ENCODE data around the gene MMP27.
A peak's percentile ranks its signal among the peaks of the same experiment; 100 is the strongest.

Gene MMP27

GRCh38 chr11:102685754-102686153 lies 19.8 kb downstream of the MMP27 start:
- H3K9me3 ChIP-seq (ENCODE audit: insufficient read depth, low read depth, low read length), result no peaks in the 10 kb centered on the region
- no peak overlapping the region for H3K4me3 ChIP-seq (ENCODE audit: low read length)
- H3K4me1 ChIP-seq (ENCODE audit: insufficient read depth, low read length), result peaks cover 17% of the 10 kb centered on the region
- 97% methylated on average over 2 of the region's 2 CpGs for WGBS
- H3K9ac ChIP-seq (ENCODE audit: low read depth, low read length), result no peak overlapping the region
- no peaks in the 10 kb centered on the region for H3K27me3 ChIP-seq (ENCODE audit: insufficient read depth, low read length)
- no peaks in the 10 kb centered on the region for H3K36me3 ChIP-seq (ENCODE audit: insufficient read depth, low read length)
- H3K27ac ChIP-seq (ENCODE audit: low read depth, low read length), result peak overlapping the region; percentile 23; the same call in 1 of the 2 replicates

GRCh38 chr11:102685338-102685737 lies 20.2 kb downstream of the MMP27 start:
- 73% methylated on average over 3 of the region's 3 CpGs for WGBS
- Histone ChIP-seq H3K4me1 (ENCODE audit: insufficient read depth, low read length) (peaks cover 17% of the 10 kb centered on the region), H3K9me3 (ENCODE audit: insufficient read depth, low read depth, low read length) (no peaks in the 10 kb centered on the region), H3K4me3 (ENCODE audit: low read length) (no peak overlapping the region), H3K9ac (ENCODE audit: low read depth, low read length) (no peak overlapping the region), H3K27me3 (ENCODE audit: insufficient read depth, low read length) (no peaks in the 10 kb centered on the region), H3K27ac (ENCODE audit: low read depth, low read length) (no peak overlapping the region), H3K36me3 (ENCODE audit: insufficient read depth, low read length) (no peaks in the 10 kb centered on the region)

GRCh38 chr11:102683277-102683676 lies 22.3 kb downstream of the MMP27 start:
- no peaks in the 10 kb centered on the region for H3K9me3 ChIP-seq (ENCODE audit: insufficient read depth, low read depth, low read length)
- peaks cover 17% of the 10 kb centered on the region for H3K4me1 ChIP-seq (ENCODE audit: insufficient read depth, low read length)
- no peaks in the 10 kb centered on the region for H3K27me3 ChIP-seq (ENCODE audit: insufficient read depth, low read length)
- WGBS, result 85% methylated on average over 3 of the region's 4 CpGs
- no peak overlapping the region for H3K9ac ChIP-seq (ENCODE audit: low read depth, low read length)
- no peaks in the 10 kb centered on the region for H3K36me3 ChIP-seq (ENCODE audit: insufficient read depth, low read length)
- H3K4me3 ChIP-seq (ENCODE audit: low read length), result no peak overlapping the region
- H3K27ac ChIP-seq (ENCODE audit: low read depth, low read length), result no peak overlapping the region

GRCh38 chr11:102680945-102681344 lies 24.6 kb downstream of the MMP27 start:
- H3K27ac ChIP-seq (ENCODE audit: low read depth, low read length), result no peak overlapping the region
- 82% methylated on average over 1 of the region's 1 CpG for WGBS
- no peak overlapping the region for H3K4me3 ChIP-seq (ENCODE audit: low read length)
- no peak overlapping the region for H3K9ac ChIP-seq (ENCODE audit: low read depth, low read length)
- no peaks in the 10 kb centered on the region for H3K9me3 ChIP-seq (ENCODE audit: insufficient read depth, low read depth, low read length)
- peaks cover 16% of the 10 kb centered on the region for H3K4me1 ChIP-seq (ENCODE audit: insufficient read depth, low read length)
- no peaks in the 10 kb centered on the region for H3K27me3 ChIP-seq (ENCODE audit: insufficient read depth, low read length)
- no peaks in the 10 kb centered on the region for H3K36me3 ChIP-seq (ENCODE audit: insufficient read depth, low read length)

- H3K4me1 ChIP-seq (ENCODE audit: insufficient read depth, low read length), result peaks cover 8% of the 10 kb centered on the region; the same call in 1 of the 2 replicates
- H3K9me3 ChIP-seq (ENCODE audit: insufficient read depth, low read depth, low read length), result no peaks in the 10 kb centered on the region
- H3K9ac ChIP-seq (ENCODE audit: low read depth, low read length), result no peak overlapping the region
- no peak overlapping the region for H3K27ac ChIP-seq (ENCODE audit: low read depth, low read length)
- WGBS, result 87% methylated on average over 2 of the region's 2 CpGs
- no peak overlapping the region for H3K4me3 ChIP-seq (ENCODE audit: low read length)
- H3K36me3 ChIP-seq (ENCODE audit: insufficient read depth, low read length), result no peaks in the 10 kb centered on the region
- no peaks in the 10 kb centered on the region for H3K27me3 ChIP-seq (ENCODE audit: insufficient read depth, low read length)
Observed at GRCh38 chr11:102678022-102678421, 27.5 kb downstream of the MMP27 start.

- Histone ChIP-seq H3K36me3 (ENCODE audit: insufficient read depth, low read length) (no peaks in the 10 kb centered on the region), H3K27me3 (ENCODE audit: insufficient read depth, low read length) (no peaks in the 10 kb centered on the region), H3K9ac (ENCODE audit: low read depth, low read length) (no peak overlapping the region), H3K4me3 (ENCODE audit: low read length) (no peak overlapping the region), H3K27ac (ENCODE audit: low read depth, low read length) (no peak overlapping the region), H3K9me3 (ENCODE audit: insufficient read depth, low read depth, low read length) (no peaks in the 10 kb centered on the region), H3K4me1 (ENCODE audit: insufficient read depth, low read length) (peaks cover 8% of the 10 kb centered on the region; the same call in 1 of the 2 replicates)
- WGBS, result 89% methylated on average over 2 of the region's 2 CpGs
Observed at GRCh38 chr11:102676084-102676483, 29.5 kb downstream of the MMP27 start.

- H3K27me3 ChIP-seq (ENCODE audit: insufficient read depth, low read length), result no peaks in the 10 kb centered on the region
- no peak overlapping the region for H3K9ac ChIP-seq (ENCODE audit: low read depth, low read length)
- no peak overlapping the region for H3K4me3 ChIP-seq (ENCODE audit: low read length)
- no peaks in the 10 kb centered on the region for H3K36me3 ChIP-seq (ENCODE audit: insufficient read depth, low read length)
- H3K9me3 ChIP-seq (ENCODE audit: insufficient read depth, low read depth, low read length), result no peaks in the 10 kb centered on the region
- 93% methylated on average over 3 of the region's 3 CpGs for WGBS
- H3K27ac ChIP-seq (ENCODE audit: low read depth, low read length), result no peak overlapping the region
- H3K4me1 ChIP-seq (ENCODE audit: insufficient read depth, low read length), result 0 out of 2 replicates have a peak, but pooled peaks cover 2% of the 10 kb centered on the region
Observed at GRCh38 chr11:102669664-102670063, 35.9 kb downstream of the MMP27 start.

GRCh38 chr11:102666331-102666957 lies 39.1 kb downstream of the MMP27 start:
- Histone ChIP-seq H3K4me1 (ENCODE audit: insufficient read depth, low read length) (0 out of 2 replicates have a peak, but pooled peaks cover 2% of the 10 kb centered on the region), H3K36me3 (ENCODE audit: insufficient read depth, low read length) (no peaks in the 10 kb centered on the region), H3K27me3 (ENCODE audit: insufficient read depth, low read length) (no peaks in the 10 kb centered on the region), H3K27ac (ENCODE audit: low read depth, low read length) (no peak overlapping the region), H3K9me3 (ENCODE audit: insufficient read depth, low read depth, low read length) (no peaks in the 10 kb centered on the region), H3K4me3 (ENCODE audit: low read length) (no peak overlapping the region), H3K9ac (ENCODE audit: low read depth, low read length) (no peak overlapping the region)
- WGBS, result 20% methylated on average over 4 of the region's 4 CpGs

GRCh38 chr11:102664001-102664752 lies 41.4 kb downstream of the MMP27 start:
- H3K4me1 ChIP-seq (ENCODE audit: insufficient read depth, low read length), result 0 out of 2 replicates have a peak, but pooled peaks cover 2% of the 10 kb centered on the region
- H3K9ac ChIP-seq (ENCODE audit: low read depth, low read length), result no peak overlapping the region
- no peaks in the 10 kb centered on the region for H3K27me3 ChIP-seq (ENCODE audit: insufficient read depth, low read length)
- no peaks in the 10 kb centered on the region for H3K9me3 ChIP-seq (ENCODE audit: insufficient read depth, low read depth, low read length)
- H3K27ac ChIP-seq (ENCODE audit: low read depth, low read length), result no peak overlapping the region
- no peak overlapping the region for H3K4me3 ChIP-seq (ENCODE audit: low read length)
- no peaks in the 10 kb centered on the region for H3K36me3 ChIP-seq (ENCODE audit: insufficient read depth, low read length)
- 85% methylated on average over 12 of the region's 13 CpGs for WGBS

- Histone ChIP-seq H3K27ac (ENCODE audit: low read depth, low read length) (no peak overlapping the region), H3K4me1 (ENCODE audit: insufficient read depth, low read length) (0 out of 2 replicates have a peak, but pooled peaks cover 2% of the 10 kb centered on the region), H3K9ac (ENCODE audit: low read depth, low read length) (no peak overlapping the region), H3K4me3 (ENCODE audit: low read length) (no peak overlapping the region), H3K27me3 (ENCODE audit: insufficient read depth, low read length) (no peaks in the 10 kb centered on the region), H3K9me3 (ENCODE audit: insufficient read depth, low read depth, low read length) (no peaks in the 10 kb centered on the region), H3K36me3 (ENCODE audit: insufficient read depth, low read length) (no peaks in the 10 kb centered on the region)
Observed at GRCh38 chr11:102662607-102663006, 43.0 kb downstream of the MMP27 start.

GRCh38 chr11:102661040-102661439 lies 44.5 kb downstream of the MMP27 start:
- Histone ChIP-seq H3K9ac (ENCODE audit: low read depth, low read length) (no peak overlapping the region), H3K36me3 (ENCODE audit: insufficient read depth, low read length) (no peaks in the 10 kb centered on the region), H3K4me1 (ENCODE audit: insufficient read depth, low read length) (no peaks in the 10 kb centered on the region), H3K9me3 (ENCODE audit: insufficient read depth, low read depth, low read length) (no peaks in the 10 kb centered on the region), H3K27ac (ENCODE audit: low read depth, low read length) (no peak overlapping the region), H3K27me3 (ENCODE audit: insufficient read depth, low read length) (no peaks in the 10 kb centered on the region), H3K4me3 (ENCODE audit: low read length) (no peak overlapping the region)
- 97% methylated on average over 4 of the region's 4 CpGs for WGBS
